Effector memory CD4-positive, alpha-beta T cell (primary cell): ENCODE results near the gene IL25.
"Not testable (repeated sequence)": the region's sequence is repeated elsewhere in the genome, so short reads cannot be mapped to it uniquely, and the experiment has no call there.

Experiments used
- DNase-seq, 3 donors: peaks; one replicate each; pipeline ENCODE4 v3.0.0-alpha.2; 2020
- H3K27ac ChIP-seq: 2 replicates; pipeline ENCODE4 v1.7.0; 2013; ENCODE audit warnings: mild to moderate bottlenecking, low read length, moderate library complexity; ENCODE audit not compliant: insufficient read depth, poor library complexity, severe bottlenecking
- H3K27me3 ChIP-seq: replicated peaks from 2 replicates; pipeline ENCODE4 v1.7.0; 2013; ENCODE audit warnings: mild to moderate bottlenecking, low read length; ENCODE audit not compliant: insufficient read depth, control insufficient read depth, poor library complexity, severe bottlenecking
- H3K36me3 ChIP-seq: 2 replicates; pipeline ENCODE4 v1.7.0; 2013; ENCODE audit warnings: mild to moderate bottlenecking, low read length, moderate library complexity; ENCODE audit not compliant: control insufficient read depth, insufficient read depth
- H3K4me1 ChIP-seq: 2 replicates; pipeline ENCODE4 v1.7.0; 2013; ENCODE audit warnings: low read length, mild to moderate bottlenecking; ENCODE audit not compliant: control insufficient read depth, insufficient read depth, poor library complexity, severe bottlenecking
- H3K4me3 ChIP-seq: 2 replicates; pipeline ENCODE4 v1.7.0; 2013; ENCODE audit warnings: low read length, low read depth, mild to moderate bottlenecking; ENCODE audit not compliant: insufficient read depth, poor library complexity, severe bottlenecking
- H3K9me3 ChIP-seq: 2 replicates; pipeline ENCODE4 v1.7.0; 2013; ENCODE audit warnings: mild to moderate bottlenecking, low read length, moderate library complexity; ENCODE audit not compliant: control insufficient read depth

Gene IL25

DNA sequence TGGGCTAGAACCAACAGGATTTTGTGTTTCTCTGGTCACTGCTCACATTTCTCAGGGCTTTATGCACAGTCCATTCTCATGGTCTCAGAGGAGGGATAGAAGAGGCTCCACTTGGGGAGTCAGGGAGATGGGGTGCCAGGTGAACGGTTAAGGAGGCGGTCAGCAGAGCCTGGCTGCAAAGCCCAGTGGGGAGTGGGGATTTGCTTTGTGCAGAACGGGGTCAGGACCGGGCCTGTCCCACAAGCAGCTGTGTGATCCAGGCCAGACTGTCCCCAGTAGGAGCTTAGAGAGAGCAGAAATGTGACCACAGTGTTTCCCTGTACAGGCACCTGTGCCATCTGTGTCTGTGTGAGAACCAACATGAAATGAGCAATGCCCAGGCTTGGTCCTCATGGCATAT, 8.4 kb downstream of the IL25 start:
- no peak overlapping the region for H3K27ac ChIP-seq
- H3K4me3 ChIP-seq, result no peak overlapping the region
- DNase-seq, result no peak
- no peaks in the 10 kb centered on the region for H3K4me1 ChIP-seq
- H3K27me3 ChIP-seq, result no peaks in the 10 kb centered on the region
- no peaks in the 10 kb centered on the region for H3K9me3 ChIP-seq
- H3K36me3 ChIP-seq, result no peaks in the 10 kb centered on the region

DNA sequence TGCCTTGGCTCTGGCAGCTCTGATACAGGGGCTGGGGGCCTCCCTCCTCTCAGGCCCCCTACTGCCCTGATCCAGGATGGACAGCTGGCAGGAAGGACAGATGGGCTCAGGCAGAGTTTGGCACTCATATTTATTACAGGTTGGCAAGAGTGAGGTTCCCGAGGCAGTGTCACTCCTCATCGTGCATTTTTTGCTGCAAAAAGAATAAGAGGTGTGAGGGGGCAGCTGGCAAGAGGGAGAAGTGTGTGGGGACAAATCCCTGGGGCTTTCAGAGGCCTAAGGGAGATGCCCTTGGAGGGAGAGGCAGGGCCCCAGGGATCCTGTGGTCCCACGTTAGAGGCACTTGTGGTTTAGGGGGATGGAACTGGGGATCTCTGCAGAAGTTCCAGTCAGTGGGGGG, 9.3 kb downstream of the IL25 start:
- no peaks in the 10 kb centered on the region for H3K36me3 ChIP-seq
- H3K9me3 ChIP-seq, result no peaks in the 10 kb centered on the region
- DNase-seq, result no peak
- H3K27ac ChIP-seq, result no peak overlapping the region
- no peak overlapping the region for H3K4me3 ChIP-seq
- no peaks in the 10 kb centered on the region for H3K4me1 ChIP-seq
- H3K27me3 ChIP-seq, result no peaks in the 10 kb centered on the region

DNA sequence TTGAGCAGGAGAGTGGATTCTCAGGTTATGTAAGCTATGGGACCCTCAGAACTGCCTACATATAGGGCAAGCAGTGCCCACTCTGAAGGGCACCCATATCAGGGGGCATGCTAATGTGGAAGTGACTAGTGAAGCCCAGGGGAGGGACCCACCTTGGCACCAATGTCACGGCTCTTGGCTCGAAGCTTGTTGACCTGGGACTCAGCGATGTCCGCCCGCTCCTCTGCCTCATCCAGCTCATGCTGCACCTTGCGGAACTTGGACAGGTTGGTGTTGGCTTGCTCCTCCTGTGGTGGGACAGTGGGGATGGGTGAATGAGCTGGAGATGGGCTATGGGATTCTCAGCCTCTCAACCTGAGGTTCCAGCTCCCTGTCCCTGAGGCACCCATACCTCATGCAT, 9.7 kb downstream of the IL25 start:
- no peak overlapping the region for H3K4me3 ChIP-seq
- H3K4me1 ChIP-seq, result no peaks in the 10 kb centered on the region
- H3K9me3 ChIP-seq, result no peaks in the 10 kb centered on the region
- no peaks in the 10 kb centered on the region for H3K36me3 ChIP-seq
- no peak for DNase-seq
- H3K27me3 ChIP-seq, result no peaks in the 10 kb centered on the region
- no peak overlapping the region for H3K27ac ChIP-seq

DNA sequence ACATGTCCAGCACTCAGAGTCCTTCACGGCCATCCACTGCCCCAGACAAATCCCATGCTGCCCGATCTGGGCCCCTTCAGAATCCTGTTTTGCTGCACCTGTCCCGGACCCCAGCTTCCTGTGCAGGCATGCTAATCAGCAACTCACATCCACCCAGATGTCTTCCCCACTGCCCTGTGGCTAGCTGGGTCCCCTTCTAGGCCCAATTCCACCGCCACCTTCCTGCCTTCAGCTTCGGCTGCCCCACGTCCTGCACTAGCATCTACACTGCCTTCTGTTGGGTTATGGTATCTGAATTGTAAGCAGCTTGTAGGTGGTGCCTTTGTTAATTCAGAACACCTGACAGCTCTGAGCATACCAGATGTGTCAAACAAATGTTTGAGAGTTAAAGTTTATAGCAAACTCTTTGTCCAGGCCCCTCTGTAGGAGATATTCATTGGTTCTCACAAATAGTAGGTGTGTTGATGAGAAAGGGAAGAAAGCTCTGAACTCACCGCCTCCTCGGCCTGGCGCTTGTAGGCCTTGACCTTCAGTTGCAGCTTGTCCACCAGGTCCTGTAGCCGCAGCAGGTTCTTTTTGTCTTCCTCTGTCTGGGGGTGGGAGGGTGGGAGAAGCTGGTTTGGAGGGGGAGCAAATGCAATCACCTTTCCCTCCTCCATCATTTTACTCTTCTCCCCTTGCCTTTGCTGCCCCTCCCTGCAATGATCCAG, 10.3 kb downstream of the IL25 start:
- no peak for DNase-seq
- no peaks in the 10 kb centered on the region for H3K36me3 ChIP-seq
- H3K4me1 ChIP-seq, result no peaks in the 10 kb centered on the region
- H3K9me3 ChIP-seq, result no peaks in the 10 kb centered on the region
- H3K27me3 ChIP-seq, result no peaks in the 10 kb centered on the region
- H3K27ac ChIP-seq, result no peak overlapping the region
- no peak overlapping the region for H3K4me3 ChIP-seq

DNA sequence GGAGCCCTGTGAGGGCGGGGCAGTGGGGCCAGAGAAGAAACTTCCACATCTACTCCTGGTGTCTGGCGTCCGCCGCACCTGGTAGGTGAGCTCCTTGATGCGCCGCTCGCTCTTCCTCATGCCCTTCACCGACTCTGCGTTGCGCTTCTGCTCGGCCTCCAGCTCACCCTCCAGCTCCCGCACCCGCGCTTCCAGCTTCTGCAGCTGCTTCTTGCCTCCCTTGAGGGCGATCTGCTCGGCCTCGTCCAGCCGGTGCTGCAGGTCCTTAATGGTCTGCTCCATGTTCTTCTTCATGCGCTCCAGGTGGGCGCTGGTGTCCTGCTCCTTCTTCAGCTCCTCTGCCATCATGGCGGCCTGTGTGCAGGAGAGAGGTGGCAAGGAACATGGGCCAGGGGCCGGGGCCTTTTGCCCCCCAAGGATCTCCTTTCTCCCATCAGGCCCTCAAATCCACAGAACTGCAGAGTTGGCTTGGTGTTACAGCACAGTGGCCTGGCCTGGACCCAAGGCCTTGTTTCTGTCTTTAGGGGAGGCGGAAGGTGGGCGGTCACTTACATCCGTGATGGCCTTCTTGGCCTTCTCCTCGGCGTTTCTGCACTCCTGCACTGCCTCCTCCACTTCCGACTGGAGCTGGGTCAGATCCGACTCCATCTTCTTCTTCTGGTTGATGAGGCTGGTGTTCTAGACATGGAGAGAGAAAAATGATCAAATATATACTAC, 11.9 kb downstream of the IL25 start:
- Histone ChIP-seq H3K4me1 (no peaks in the 10 kb centered on the region), H3K27me3 (no peaks in the 10 kb centered on the region), H3K36me3 (no peaks in the 10 kb centered on the region), H3K4me3 (no peak overlapping the region), H3K9me3 (no peaks in the 10 kb centered on the region), H3K27ac (no peak overlapping the region)
- no peak for DNase-seq

DNA sequence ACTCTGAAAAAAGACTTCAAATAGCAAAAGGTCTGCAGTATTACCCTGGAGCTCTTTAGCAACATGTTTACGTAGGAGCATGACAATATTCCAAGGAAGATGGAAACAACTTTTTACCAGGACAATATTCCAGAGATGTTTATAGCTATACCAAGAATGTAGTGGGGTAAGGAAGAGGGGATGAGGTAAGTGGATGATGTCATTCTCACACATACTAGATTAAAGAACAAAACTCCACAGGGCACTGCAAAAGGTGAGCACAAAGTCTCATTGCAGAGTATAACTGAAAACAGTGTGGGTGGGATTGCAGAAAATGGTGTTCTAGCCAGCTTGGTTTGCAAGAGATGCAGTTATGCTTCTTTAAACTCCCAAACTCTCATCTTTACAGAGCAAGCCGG, 12.6 kb downstream of the IL25 start:
- no peaks in the 10 kb centered on the region for H3K9me3 ChIP-seq
- no peaks in the 10 kb centered on the region for H3K4me1 ChIP-seq
- no peak overlapping the region for H3K27ac ChIP-seq
- no peaks in the 10 kb centered on the region for H3K36me3 ChIP-seq
- no peak overlapping the region for H3K4me3 ChIP-seq
- DNase-seq, result no peak
- H3K27me3 ChIP-seq, result no peaks in the 10 kb centered on the region

DNA sequence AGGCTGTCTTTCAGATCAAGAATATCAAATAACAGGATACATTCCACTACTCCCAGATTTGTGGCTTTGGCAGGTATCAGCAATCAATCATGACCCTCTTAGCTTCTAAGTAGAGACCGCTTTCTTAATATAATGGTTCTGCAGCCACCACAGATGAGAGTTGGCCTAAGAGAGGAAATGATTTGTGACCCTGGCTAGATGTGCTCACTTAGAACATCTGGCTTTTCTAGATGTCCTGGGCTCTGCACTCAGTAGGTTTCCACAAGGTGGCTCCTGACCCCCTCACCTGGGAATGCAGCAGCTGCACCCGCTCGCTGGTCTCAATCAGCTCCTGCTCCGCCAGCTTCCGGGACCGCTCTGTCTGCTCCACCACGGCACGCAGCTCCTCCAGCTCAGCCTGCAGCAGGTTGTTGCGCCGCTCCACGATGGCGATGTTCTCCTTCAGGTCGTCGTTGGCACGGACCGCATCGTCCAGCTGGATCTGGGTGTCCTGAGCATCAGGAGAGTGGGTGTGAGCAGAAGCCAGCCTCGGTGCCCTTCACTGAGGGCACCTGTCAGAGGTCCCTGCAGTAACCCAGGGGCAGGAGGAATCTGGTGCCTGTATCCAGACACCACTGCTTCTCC, 13.1 kb downstream of the IL25 start:
- Histone ChIP-seq H3K36me3 (no peaks in the 10 kb centered on the region), H3K4me1 (no peaks in the 10 kb centered on the region), H3K27ac (no peak overlapping the region), H3K4me3 (no peak overlapping the region), H3K27me3 (no peaks in the 10 kb centered on the region), H3K9me3 (no peaks in the 10 kb centered on the region)
- DNase-seq, result no peak

DNA sequence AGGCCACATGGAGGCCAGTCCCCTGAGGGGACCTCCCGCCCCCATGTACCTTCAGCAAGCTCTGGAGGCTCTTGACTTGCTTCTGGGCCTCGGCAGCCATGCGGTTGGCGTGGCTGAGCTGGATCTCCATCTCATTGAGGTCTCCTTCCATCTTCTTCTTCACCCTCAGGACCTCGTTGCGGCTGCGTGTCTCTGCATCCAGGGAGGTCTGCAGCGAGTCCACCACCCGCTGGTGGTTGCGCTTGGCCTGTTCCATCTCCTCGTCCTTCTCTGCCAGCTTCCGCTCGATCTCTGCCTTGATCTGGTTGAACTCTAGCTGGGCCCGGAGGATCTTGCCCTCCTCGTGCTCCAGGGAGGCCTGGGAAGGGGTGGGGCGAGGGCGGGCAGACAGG, 13.7 kb downstream of the IL25 start:
- H3K4me3 ChIP-seq, H3K27ac ChIP-seq, H3K27me3 ChIP-seq: not testable (repeated sequence)

DNA sequence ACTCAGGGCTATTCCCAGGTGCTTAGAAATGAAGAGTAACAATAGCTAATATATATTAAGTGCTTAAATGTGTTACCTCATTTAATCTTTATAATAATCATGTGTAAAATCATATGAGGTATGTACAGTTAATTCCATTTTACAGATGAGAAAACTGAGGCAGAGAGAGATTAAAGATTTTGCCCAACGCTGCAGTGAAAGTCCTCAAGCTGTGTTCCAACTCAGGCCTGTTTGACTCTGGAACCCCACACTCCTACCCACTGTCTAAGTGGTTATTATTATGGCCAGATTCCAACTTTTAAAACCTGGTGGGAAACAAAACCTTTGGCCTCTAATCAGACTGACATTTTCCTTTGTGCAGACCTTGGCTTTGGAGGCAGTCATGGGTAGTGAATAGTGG, 14.4 kb downstream of the IL25 start:
- Histone ChIP-seq H3K4me1 (no peaks in the 10 kb centered on the region), H3K27me3 (no peaks in the 10 kb centered on the region)
- no peak for DNase-seq

More for the DNA sequence above, 13.7 kb downstream of the IL25 start:
- not testable (repeated sequence) for DNase-seq, H3K4me1 ChIP-seq, H3K9me3 ChIP-seq, H3K36me3 ChIP-seq

More for the DNA sequence above, 14.4 kb downstream of the IL25 start:
- Histone ChIP-seq H3K9me3 (no peaks in the 10 kb centered on the region), H3K36me3 (no peaks in the 10 kb centered on the region), H3K27ac (no peak overlapping the region), H3K4me3 (no peak overlapping the region)
